Measurements from ENCODE around the gene PTPRK.

Gene PTPRK

GRCh38 chr6:128053109-128053508 is 467.3 kb downstream of the PTPRK start:
- H3K27ac ChIP-seq: no peak overlapping the region
- TF ChIP-seq ZFX (IDR thresholded peaks at IDR 0.05): no peak
- TF ChIP-seq, protein P1, sequence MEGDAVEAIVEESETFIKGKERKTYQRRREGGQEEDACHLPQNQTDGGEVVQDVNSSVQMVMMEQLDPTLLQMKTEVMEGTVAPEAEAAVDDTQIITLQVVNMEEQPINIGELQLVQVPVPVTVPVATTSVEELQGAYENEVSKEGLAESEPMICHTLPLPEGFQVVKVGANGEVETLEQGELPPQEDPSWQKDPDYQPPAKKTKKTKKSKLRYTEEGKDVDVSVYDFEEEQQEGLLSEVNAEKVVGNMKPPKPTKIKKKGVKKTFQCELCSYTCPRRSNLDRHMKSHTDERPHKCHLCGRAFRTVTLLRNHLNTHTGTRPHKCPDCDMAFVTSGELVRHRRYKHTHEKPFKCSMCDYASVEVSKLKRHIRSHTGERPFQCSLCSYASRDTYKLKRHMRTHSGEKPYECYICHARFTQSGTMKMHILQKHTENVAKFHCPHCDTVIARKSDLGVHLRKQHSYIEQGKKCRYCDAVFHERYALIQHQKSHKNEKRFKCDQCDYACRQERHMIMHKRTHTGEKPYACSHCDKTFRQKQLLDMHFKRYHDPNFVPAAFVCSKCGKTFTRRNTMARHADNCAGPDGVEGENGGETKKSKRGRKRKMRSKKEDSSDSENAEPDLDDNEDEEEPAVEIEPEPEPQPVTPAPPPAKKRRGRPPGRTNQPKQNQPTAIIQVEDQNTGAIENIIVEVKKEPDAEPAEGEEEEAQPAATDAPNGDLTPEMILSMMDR (conservative IDR thresholded peaks at IDR 0.05): no peak

DNA sequence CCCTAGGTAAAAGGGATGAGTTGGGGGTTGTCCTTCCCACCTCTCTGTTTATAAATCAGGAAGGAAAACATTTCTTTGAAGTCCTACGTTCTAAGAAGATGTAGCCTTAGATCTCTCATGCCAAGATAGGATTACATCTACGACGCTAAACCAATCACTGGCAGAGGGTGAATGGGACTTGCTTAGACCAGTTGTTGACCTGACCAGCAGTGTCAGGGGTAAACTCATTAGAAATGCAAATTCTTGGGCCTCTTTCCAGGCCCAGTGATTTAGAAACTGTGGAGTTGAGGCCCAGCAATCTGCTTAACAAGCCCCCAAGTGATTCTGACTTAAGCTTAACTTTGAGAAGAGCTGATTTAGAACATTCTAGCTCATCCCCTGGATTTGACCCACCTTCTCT is 472.4 kb downstream of the PTPRK start:
- no peak for TF ChIP-seq ZFX (IDR thresholded peaks at IDR 0.05)
- TF ChIP-seq, protein P1 (conservative IDR thresholded peaks at IDR 0.05): no peak
- no peak overlapping the region for H3K27ac ChIP-seq

DNA sequence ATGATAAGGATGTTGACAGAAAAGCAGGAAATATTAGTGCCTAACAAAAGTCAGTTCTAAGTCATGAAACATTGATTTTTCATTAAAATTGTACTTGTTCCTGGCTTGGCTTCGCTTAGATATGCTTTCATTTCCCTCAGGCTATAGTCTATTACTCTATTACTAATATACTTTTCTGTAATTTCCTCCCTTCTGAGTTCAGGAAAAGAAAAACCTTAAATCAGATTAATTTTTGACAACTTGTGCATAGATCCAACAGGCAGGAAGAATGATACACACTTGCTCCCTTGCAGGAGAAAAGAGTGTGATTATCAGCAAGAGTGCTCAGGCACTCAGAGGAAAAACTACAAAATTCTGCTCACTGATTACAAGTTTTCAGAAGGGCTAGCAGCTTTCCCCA is 474.4 kb downstream of the PTPRK start:
- TF ChIP-seq, protein P1 (conservative IDR thresholded peaks at IDR 0.05): no peak
- no peak for TF ChIP-seq ZFX (IDR thresholded peaks at IDR 0.05)
- H3K27ac ChIP-seq: no peak overlapping the region

DNA sequence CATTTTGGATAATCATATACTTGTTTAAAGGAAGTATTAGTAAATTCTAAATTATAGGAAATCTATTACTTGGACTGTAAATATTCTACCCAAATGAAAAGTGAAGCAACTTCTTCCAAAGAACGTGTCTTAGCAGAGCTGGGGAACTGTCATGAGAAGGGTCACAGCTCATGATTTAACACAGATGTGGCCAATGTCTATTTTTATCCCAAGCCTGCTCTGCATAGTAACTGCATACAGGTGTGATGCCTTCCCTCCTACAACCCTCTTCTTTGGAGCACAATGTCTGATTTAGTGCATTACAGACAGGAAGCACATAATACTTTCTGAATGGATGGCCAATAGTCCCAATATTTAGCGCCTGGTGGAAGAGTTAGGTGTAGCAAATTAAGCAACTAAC is 480.9 kb downstream of the PTPRK start:
- TF ChIP-seq, protein P1 (conservative IDR thresholded peaks at IDR 0.05): no peak
- no peak for TF ChIP-seq ZFX (IDR thresholded peaks at IDR 0.05)
- H3K27ac ChIP-seq: no peak overlapping the region

DNA sequence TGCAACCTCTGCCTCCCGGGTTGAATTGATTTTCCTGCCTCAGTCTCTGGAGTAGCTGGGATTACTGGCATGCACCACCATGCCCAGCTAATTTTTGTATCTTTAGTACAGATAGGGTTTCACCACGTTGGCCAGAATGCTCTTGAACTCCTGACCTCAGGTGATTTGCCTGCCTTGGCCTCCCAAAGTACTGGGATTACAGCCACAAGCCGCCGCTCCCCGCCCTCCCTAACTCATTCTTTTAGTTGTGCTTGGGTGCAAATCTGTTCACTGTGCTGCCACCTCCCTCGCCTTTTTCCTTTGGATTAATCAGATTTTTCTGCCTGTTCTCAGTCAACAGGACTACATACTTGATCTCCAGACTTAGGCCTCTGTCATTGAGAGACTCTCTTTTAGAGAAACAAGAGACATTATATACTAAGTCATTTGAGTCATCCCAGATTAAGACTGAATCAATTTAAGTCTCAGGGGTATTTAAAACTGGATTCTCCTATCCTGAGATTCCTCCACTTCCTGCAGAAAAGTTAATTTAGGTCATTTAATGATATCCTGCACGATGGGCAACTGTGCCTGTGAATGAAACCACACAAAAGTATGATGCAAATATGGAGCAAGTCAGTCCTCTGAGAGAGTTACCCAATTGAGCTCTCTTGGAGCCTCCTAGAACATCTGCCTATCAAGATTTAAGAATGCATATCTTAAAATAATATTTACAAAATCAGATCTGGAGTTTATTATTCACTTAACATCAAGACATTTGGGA is 483.4 kb downstream of the PTPRK start:
- H3K27ac ChIP-seq: no peak overlapping the region
- TF ChIP-seq ZFX (IDR thresholded peaks at IDR 0.05): no peak
- TF ChIP-seq, protein P1 (conservative IDR thresholded peaks at IDR 0.05): no peak

DNA sequence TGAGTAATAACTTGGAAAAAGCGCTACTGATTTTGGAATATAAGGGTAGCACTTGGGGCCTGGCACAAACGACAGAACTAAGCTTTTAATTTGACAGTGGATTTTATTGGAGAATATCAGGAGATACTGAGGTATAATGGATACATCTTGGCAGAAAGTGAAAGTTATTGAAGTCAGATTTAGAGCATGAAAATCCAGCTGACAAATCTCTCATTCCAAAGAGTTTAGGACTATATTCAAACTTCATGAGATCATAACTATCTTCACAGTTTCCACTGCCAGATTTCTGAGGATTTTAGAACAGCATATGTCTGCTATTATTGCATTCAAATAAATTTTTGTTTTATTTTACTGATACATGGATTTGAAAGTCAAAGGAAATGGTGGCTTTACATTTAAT is 487.2 kb downstream of the PTPRK start:
- TF ChIP-seq, protein P1 (conservative IDR thresholded peaks at IDR 0.05): no peak
- no peak for TF ChIP-seq ZFX (IDR thresholded peaks at IDR 0.05)
- no peak overlapping the region for H3K27ac ChIP-seq

DNA sequence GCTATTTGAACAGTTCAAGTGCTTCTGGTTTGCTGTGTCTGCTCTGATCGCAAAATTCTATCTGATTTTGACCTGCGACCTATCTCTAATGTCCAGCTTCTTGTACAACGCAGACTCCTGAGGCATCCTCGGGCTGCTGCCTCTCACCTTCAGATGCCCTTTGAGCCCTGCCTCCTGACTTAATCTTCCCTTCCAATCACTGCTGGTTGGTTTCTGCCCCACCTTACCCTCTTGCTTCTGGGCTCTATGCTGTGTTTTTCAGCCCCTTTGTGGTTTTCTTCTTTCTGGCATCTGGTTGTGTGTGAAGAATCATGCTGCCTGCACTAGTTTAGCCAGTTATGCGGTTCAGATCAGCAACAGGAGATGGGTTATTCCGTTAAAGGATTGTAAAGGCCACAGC is 488.4 kb downstream of the PTPRK start:
- no peak overlapping the region for H3K27ac ChIP-seq
- TF ChIP-seq, protein P1 (conservative IDR thresholded peaks at IDR 0.05): no peak
- no peak for TF ChIP-seq ZFX (IDR thresholded peaks at IDR 0.05)
